SHP77 (cell line): ENCODE measurements around the gene SSC5D.

ENCODE experiments used
- DNase-seq, 2 experiments: peaks; one replicate each; lab custom pipeline; 2025; lab: John Stamatoyannopoulos, UW

SSC5D gene

DNA sequence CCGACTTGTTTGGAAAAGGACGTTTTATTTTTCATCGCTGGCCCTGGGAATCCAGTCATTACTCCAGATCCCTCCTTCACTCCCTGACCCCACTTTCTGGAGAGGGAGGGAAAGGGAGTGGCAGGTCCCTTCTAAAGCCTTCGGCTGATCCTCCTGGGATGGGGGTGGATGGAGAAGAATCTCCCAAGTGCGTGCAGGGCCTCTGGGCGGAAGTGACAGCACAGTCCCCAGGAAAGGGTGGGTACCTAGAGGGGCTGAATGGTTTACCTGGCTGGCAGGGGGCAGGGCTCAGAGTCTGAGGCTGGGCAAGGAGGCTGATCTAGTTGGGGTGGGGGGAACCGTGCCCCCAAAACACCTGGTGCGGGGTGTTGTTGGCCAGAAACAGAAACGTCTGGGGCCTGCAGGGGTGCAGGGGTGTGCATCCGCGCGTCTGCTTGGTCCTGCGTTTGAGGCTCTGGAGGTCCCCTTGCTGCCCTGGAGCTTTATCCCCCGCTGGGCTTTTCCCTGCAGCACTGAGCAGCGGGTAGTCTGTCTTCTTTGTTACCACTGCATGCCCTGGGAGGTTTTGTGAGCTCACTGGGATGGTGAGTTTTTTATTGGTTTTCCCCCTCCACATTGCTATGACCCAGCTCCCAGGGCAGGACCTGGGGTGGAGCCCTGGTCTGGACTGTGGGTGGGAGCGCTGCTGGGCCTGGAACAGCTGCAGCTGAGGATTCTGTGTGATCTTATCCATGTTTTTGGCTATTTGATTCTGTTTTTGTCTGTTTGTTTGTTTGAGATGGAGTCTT lies 14.8 kb upstream of the SSC5D start:
- DNase-seq, result no peak

DNA sequence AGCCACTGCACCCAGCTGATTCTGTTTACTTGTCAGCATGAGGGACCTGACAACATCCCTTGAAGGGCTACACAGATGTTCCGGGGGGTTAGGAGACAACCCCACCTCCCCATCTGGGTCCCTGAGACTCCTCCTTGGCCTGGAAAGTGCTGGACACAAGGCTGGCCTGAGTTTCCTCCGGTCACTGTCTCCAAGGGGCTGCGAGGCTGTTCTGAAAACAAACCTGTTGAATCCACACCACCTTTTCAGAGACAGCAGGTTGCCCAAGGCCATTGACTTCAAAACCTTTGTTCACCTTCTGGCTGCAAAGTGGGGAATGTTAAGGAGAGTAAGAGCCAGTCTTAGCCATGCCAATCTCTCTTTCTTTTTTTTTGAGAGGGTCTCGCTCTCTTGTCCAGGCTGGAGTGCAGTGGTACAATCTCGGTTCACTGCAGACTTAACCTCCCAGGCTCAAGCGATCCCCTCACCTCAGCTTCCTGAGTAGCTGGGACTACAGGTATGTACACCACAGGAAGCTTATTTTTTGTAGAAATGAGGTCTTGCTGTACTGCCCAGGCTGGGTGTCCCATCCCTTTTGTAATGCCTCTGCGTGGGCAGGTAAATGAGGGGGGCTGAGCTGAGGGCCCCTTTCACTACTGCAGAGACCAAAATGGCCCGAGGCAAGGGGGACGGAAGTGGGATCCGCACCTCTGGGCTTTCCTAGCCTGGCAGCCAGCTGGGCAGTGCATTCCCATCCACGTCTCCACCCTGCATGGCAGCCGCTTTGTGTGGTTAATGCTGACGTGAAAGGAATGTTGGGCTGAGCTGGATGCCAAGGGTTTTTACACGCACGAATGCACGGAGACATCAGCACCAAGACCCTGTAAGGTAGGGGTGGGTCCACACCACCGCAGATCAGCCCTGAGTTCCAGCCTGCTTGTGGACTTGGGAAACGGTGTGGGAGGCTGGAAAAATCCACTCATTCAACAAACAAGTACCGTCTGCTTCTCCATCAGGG lies 13.7 kb upstream of the SSC5D start:
- DNase-seq, result no peak

DNA sequence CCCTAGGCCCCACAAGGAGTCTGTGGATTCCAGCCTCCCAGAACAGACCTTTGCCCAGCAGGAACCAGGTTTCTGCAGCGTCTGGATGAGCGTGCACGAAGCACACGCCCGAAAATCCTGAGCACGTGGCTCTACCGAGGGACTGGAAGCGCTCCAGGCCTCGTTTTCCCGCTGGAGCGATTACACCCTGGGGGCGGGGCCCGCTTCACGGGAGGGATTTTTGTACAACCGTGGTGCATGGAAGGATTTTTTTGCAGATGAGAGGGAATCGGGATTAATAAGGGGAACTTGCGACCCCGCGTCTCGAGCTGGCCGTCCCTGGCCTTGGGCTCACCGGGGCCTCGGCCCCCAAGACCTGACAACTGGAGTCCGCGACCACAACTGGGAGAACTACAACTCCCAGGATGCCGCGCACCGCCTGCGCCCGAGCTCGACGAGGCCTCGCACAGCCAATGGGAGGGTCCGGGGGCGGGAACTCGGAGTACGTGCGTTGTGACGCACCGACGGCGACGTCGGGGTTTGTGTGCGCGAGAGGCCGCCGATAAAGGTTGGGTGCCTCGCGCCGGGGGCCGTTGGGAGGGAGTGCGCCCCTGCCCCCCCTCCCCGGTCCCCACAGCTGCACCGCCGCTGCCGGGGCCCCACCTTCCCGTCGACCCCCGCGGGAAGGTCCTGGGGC lies 12.0 kb upstream of the SSC5D start, which contains the start of gene ZNF628:
Gene ZNF628 (plus strand): TSS at position 518 of the 676 bp plus-strand sequence. CDS start 3,294 bp downstream, outside the sequence.
- peak; percentile 94 to 97 for DNase-seq

DNA sequence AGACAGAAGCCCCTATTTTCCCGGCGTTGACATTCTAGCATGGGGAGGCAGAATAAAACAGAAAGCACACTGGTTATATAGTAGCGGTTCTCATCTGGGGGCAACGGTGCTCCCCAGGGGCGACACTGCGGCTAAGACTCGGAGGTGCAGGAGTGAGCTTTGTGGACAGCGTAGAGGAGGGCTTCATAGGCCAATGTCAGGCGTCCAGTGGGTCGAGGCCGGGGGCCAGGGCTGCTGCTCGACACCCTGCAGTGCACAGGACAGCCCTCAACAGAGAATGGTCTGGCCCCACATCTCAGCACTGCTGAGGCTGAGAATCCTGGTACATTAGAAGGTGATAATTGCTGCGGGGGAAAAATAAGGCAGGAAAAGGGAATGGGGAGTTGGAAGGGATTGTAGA lies 10.3 kb upstream of the SSC5D start:
- DNase-seq, result no peak

DNA sequence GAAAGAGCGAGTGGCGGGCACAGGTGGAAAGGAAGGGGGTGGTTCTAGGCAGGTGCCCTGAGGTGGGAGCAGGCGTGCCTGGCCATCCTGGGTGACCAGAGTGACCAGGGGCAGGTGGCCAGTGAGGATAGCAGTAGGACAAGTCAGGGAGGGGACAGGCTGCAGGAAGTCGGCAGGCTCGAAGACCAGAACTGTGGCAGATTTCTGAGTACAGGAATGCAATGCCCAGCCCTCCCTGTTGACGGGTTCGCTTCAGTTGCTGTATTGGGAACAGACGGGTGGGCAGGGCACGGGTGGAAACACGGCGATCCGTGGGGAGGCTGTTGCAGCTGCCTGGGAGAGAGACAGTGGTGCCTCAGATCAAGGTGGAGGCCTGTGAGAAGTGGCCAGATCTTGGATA lies 9.9 kb upstream of the SSC5D start:
- DNase-seq, result no peak

DNA sequence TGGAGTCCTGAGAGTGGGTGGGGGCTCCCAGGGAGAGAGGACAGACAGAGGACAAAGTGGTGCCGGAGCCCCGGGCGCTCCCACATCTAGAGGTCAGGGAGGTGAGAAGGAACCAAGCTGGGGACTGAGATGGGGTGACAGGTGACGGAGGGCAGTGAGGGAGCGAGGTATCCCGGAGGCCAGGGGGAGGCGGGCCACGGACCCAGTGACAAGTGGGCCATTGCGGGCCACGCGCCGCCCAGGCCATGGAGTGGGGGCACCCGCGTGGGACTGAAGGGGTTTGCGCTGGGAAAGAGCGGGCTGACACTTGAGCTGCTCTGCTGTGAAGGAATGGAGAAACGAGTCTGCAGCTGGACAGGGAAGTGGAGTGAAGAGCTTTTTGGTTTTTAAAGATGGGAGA lies 9.2 kb upstream of the SSC5D start:
- DNase-seq, result no peak

DNA sequence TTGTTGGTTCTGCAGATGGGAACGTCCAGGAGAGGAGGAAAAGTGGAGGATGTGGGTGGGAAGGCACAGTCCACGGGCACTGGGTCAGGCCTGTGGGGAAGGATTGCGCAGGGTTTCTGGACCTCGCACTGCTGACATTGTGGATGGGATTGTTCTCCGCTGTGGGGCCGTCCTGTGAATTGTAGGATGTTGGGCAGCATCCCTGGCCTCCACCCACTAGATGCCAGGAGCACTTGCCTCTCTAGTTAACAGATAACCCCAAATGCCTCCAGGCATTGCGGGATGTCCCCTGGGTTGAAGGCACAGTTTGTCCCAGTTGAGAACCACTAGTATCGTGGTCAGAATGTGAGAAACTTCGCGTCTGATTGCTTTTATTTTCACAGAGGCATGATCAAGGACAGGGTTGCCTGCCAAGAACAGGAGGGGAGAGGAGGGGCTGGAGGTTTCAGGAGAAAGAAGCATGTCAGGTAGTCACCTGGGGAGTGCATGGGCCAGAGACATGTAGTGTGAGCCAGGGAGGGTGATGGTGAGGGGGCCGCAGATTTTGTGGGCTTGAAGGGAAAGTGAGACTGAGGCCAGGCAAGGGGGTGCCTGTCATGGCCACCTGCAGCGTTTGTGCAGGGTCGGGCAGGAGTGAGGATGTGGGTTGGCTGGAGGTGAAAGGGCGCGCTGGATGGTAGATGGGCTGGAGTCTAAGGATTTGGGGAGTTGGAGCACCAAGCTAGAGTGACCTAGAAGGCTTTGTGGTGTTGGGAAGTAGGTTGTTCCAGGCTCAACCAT lies 8.6 kb upstream of the SSC5D start:
- DNase-seq, result no peak

DNA sequence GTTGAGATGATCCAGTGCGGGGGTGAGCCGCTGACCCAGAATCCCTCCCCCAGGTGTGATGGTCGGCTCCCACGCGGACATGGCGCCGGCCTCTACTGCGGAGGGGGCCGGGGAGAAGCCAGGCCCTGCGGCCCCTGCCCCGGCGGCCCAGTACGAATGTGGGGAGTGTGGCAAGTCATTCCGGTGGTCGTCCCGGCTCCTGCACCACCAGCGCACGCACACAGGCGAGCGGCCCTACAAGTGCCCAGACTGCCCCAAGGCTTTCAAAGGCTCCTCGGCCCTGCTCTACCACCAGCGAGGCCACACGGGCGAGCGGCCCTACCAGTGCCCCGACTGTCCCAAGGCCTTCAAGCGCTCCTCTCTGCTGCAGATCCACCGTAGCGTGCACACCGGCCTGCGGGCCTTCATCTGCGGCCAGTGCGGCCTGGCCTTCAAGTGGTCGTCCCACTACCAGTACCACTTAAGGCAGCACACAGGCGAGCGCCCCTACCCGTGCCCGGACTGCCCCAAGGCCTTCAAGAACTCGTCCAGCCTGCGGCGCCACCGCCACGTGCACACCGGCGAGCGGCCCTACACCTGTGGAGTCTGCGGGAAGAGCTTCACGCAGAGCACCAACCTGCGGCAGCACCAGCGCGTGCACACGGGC lies 7.0 kb upstream of the SSC5D start:
- DNase-seq, result no peak

DNA sequence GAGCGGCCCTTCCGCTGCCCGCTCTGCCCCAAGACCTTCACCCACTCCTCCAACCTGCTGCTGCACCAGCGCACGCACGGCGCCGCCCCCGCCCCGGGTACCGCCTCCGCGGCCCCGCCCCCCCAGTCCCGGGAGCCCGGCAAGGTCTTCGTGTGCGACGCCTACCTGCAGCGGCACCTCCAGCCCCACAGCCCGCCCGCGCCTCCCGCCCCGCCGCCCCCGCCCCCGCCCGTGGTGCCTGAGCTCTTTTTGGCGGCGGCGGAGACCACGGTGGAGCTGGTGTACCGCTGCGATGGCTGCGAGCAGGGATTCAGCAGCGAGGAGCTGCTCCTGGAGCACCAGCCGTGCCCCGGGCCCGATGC lies 6.5 kb upstream of the SSC5D start:
- no peak for DNase-seq

DNA sequence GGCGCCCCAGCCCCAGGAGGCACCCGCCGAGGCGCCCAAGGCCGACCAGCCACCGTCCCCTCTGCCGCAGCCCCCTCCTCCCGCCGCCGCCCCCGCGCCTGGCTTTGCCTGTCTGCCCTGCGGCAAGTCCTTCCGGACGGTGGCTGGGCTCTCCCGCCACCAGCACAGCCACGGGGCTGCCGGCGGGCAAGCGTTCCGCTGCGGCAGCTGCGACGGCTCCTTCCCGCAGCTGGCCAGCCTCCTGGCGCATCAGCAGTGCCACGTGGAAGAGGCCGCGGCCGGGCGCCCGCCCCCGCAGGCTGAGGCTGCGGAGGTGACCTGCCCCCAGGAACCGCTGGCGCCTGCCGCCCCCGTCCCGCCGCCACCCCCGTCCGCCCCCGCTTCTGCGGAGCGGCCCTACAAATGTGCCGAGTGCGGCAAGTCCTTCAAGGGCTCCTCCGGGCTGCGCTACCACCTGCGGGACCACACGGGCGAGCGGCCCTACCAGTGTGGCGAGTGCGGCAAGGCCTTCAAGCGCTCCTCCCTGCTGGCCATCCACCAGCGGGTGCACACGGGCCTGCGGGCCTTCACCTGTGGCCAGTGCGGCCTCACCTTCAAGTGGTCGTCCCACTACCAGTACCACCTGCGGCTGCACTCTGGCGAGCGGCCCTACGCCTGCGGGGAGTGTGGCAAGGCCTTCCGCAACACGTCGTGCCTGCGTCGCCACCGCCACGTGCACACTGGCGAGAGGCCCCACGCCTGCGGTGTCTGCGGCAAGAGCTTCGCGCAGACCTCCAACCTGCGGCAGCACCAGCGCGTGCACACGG lies 5.9 kb upstream of the SSC5D start:
- DNase-seq, result no peak

DNA sequence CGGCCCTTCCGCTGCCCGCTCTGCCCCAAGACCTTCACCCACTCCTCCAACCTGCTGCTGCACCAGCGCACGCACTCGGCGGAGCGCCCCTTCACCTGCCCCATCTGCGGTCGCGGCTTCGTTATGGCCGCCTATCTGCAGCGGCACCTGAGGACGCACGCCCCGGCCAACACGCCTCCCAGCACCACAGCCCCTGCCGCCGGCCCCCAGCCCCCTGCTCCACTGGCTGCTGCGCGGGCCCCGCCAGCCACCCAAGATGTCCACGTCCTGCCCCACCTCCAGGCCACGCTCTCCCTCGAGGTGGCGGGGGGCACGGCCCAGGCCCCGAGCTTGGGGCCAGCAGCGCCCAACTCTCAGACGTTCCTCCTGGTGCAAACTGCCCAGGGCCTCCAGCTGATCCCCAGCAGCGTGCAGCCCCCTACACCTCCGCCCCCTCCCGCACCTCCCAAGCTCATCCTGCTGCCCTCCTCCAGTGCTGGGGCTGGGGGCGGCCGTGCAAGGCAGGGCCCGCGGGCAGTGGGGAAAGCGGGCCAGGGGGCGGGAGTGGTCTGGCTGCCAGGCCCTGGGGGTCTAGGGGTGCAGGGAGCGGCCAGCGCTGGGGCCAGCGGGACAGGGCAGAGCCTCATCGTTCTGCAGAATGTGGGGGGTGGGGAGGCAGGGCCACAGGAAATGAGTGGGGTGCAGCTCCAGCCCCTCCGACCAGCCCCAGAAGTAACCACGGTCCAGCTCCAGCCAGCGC lies 5.1 kb upstream of the SSC5D start:
- no peak for DNase-seq

DNA sequence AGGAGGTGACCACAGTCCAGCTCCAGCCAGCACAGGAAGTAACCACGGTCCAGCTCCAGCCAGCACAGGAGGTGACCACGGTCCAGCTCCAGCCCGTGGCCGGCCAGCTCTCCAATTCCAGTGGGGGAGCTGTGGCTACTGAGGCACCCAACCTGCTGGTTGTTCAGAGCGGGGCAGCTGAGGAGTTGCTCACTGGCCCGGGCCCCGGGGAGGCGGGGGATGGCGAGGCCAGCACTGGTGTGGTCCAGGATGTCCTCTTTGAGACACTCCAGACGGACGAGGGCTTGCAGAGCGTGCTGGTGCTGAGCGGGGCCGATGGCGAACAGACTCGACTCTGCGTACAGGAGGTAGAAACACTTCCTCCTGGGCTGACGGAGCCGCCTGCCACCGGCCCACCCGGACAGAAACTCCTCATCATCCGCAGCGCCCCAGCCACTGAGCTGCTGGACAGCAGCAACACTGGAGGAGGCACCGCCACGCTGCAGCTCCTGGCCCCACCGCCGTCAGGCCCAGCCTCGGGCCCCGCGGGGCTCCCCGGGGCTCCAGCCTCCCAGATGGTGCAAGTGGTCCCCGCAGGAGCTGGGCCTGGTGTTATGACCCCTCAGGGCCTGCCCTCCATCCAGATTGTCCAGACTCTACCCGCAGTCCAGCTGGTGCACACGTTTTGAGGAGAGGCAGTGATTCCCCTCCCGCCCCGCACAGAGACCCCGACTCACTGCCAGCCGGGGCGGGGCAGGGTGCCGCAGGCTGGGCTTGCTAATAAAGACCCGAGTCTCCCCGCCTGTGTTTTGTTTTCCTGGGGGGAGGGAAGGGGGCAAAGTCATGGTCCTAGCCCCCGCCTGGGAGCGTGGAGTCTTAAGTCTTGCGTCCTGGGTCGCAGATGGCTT lies 4.3 kb upstream of the SSC5D start:
- no peak for DNase-seq

DNA sequence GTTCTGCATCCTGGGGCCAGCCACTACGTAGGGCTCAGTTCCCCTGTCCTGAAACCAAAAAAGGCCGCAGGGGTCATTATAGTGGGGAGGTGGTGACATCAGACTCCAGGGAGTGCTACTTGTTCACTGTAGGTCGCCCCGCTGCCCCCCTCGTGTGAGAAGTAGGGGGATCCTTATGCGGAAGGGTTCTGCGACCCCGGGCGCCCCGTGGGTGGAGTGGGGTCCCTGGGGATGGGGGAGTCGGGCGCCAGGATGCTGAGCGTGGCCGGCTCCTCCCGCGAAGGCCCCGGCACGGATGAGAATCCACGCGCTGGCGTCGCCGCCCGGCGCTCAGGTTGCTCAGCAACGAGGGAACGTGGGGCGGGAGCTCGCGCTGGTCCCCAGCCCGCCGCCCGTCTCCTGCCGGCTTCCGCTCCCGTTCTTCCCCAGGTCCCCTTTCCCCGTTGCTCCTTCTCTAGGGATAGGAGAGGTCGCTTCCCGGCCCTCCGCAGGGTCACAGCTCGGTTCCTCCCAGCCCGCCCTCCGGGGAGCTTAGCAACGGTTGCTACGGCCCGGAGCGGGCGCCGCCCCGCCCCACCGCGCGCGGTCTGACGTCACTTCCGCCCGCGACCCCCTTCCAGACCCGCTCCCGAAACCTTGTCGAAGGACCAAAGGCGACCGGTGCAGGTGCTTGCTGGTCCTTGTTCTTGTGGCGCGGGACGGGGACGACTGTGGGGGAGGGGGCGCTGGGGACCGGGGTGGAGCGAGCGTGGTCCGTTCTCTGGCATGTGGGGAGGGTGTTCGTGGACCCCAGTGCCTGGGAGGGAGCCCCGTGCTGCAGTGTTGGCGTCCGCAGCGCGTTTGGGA lies 3.4 kb upstream of the SSC5D start, which contains the start of gene NAT14:
Gene NAT14 (plus strand): TSS at position 596 of the 846 bp plus-strand sequence. CDS start 521 bp downstream, outside the sequence.
- peak; percentile 44 to 61 for DNase-seq

DNA sequence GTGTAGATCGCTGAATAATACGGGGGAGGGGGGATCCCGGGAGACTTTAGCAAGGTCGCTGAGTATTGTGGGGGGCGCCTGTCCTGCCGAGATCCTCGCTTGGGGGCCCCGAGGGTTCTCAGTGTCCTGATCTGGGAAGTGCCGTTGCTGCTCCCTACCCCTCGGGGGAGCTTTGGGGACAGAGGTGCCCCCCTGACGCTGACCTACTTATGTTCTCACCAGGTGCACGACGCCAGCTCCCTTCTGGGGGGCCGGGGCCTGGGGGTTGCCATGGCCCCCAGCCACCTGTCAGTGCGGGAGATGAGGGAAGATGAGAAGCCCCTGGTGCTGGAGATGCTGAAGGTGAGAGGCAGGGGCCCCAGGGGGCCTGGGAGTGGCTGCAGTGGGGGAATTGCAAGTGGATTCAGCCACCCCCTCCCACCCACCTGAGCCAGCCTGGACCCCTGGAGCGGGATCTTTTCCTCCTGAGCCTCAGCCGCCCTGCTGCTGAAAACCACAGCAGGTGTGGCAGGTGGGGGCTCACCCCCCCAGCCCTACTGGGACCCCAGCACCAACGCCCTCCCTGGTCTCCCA lies 2.7 kb upstream of the SSC5D start:
- no peak for DNase-seq

DNA sequence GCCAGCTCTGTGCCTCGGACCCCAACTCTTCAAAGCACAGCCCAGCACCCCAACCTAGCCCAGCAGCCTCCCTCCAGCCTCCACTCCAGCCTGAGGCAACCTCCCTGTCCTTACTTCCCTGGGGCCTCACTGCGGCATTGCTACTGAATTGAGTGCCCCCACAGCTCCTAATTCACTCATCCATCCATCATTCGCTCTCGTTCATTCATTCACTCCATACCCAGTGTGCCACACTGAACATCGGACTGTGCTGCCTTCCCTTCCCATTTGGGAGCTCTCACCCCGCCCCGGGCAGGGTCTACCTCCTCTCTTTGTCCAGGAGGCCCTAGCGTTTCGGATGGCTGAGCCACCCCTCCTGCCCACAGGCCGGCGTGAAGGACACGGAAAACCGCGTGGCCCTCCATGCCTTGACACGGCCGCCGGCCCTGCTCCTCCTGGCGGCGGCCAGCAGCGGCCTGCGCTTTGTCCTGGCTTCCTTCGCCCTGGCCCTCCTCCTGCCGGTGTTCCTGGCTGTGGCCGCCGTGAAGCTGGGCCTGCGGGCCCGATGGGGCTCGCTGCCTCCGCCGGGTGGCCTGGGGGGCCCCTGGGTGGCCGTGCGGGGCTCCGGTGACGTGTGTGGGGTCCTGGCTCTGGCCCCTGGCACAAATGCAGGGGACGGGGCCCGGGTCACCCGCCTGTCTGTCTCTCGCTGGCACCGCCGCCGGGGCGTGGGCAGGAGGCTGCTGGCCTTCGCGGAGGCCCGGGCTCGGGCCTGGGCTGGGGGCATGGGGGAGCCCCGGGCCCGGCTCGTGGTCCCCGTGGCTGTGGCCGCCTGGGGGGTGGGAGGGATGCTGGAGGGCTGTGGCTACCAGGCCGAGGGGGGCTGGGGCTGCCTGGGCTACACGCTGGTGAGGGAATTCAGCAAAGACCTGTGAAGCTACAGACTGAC lies 1.9 kb upstream of the SSC5D start:
- no peak for DNase-seq
